GM21515 (cell line): ENCODE results near the gene TTC34.

Experiments
- ATAC-seq: cut with Tn5 transposase; IDR thresholded peaks from one replicate; pipeline ENCODE4 v1.9.1; 2021; ENCODE audit not compliant: unreplicated experiment

TTC34 gene

DNA sequence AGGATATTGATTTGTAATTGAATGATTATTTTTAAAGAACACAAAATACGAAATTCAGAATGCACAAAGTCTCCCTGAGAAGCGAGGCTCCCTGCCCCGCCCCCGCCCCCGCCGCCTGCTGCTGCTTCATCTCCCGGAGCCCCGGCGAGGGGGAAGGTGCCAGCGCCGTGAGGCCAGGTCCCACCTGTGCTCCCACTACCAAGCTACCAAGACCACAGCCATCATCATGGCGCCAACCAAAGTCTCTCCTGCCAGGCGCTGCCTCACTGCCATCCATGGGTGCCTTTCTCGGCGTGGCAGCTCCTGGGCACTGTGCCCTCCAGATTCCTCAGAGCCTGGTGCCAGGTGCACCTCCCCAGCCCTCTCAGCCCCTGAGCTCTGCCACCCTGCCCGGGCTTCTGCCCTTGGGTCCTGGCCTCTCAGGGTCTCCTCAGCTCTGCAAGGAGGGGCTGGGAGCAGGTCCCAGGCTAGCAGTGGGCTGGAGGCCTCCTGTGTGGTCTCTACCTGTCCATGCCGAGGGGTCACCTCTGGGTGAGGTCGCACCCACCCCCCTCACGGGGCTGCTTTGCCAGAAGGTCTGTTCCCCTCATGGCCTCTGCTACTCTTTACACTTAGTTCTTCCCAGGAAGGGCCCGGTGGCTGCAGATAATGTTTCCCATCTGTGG is 29.4 kb upstream of the TTC34 start:
- no peak for ATAC-seq

DNA sequence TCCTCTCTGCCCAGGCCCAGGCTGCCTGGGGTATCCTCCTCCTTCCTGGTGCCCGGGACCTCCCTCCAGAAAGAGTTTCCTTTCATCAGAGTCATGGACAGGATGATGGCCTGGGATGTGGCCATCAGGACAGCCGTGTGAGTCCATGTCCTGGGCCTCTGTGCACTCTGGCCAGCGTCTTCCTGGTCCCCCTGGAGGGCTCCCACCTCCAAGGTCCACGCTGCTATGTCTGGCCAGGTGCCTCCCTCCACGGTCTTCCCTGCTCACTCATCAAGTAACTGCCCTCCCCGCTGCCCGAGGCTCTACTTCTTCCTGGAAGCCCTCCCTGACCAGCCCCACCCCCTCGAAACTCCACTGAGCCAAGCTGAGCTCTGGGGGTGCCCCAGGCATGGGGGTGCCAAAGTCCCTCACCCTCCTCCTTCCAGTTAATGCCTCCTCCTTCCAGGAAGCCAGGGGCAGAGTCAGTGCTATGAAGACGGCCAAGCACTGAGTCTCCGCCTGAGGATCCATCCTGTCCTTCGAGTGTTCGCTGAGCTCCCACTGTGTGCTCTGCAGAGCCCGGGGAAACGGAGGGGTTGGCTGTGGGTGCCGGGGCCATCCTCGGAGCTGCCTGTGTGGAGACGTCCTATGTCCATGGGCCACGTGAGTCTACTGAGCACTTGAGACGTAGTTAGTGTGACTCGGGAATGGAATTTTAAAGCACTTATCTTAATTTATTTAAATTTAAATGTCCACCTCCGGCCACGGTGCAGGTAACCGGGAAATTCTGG is 28.5 kb upstream of the TTC34 start:
- no peak for ATAC-seq

DNA sequence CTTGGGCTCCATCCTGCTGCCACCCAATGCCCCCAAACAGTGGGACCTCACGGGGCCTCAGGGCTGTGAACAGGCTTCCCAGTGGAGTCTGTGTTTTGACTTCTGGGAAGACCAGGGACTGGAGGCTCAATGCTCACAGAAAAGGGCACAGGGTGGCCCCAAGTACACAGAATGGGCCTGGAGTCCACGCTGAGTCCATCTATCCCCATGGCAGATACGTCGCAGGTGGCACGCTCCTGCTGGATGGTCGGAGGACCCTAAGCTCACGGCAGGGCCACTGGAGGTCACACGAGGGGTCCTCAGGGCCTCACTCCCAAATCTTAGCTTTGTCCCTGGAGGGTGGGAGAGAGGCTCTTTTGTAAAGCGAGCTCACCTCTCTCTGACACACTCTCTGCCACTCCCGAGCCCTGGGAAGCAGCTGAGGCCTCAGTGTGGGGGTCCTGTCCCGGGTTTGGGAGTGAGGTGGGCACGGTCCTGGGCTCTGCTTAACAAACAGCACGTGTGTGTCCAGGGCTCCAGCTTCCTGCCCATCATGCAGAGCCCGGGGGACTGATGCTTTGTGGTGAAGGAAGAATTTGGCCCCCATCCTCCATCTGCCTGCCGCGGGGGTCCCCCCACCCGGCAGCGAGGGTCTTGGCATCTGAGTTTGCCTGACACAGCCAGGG is 27.2 kb upstream of the TTC34 start:
- ATAC-seq: no peak

DNA sequence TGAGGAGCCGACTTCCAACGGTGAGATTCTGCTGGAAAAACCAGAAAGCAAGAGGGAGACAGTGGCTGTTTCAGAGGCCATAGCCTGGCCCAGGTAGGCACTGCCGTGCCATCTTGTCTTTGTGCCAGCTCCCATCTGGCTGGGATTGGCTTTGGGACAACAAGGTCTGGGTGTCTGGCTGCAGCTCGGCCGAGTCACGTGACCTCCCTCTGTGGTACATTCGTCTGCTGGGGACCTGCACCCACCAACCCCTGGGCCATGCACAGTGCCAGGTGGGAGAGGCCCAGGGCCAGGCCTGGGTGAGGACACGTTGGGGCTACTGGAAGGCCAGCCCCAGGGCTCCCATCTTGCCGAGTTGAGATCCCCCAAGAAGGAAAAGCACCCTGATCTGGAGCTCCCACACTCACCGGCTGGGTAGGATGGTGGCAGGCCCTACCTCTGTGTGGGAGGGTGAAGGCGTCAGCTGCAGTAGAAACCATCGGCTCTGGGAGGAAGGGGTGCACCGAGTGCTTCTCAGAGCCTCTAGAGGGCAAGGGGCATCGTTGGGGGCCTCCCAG is 25.3 kb upstream of the TTC34 start:
- ATAC-seq: no peak

DNA sequence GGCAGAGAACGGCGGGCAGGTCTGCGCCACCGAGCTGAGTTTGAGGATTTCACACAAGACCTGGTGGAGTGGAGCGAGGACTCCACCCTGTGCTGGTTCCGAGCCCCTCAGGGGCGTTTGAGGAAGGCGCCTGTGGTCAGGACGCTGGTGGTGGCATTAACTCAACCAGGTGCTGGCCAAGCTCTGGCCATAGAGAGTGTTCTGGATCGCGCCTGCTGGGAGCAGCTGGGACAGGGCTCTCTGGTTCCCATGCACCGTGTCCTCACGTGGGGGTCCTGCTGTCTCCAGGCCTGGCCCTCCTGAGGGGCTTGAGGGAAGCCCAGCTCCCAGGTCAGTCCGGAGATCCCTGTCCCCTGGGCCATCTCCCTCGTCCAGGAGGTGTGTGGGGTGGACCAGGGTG is 24.8 kb upstream of the TTC34 start:
- no peak for ATAC-seq

DNA sequence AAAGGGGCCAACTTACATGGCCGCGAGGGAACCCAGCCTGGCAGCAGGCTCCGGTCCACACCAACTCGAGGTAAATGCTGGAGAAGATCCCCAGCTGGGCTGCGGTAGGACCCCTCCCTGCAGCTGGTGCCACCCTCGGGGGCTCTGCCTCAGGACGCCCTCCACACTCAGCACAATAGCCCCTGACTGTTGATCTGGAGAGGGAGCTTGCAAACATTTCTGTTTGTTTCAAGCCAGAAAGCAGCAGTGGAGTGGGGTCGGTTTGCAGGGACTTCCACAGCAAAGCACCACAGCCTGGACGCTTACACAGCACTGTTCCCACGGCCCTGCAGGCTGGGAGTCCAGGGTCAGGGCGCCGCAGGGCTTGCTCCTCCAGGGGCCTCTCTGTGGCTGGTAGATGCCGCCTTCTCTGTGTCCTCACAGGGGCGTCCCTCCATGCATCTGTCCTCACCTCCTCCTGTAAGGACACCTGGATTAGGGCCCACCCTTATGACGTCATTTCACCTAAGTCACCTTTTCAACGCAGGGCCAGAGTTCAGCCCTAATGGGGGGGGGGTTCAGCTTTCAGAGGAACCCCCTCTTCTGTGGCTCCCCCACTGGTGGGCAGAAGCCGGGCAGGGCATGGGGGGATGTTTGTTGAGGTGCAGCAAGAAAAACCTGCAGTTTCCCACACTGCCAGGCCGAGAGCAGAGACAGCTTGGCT is 24.1 kb upstream of the TTC34 start:
- no peak for ATAC-seq

DNA sequence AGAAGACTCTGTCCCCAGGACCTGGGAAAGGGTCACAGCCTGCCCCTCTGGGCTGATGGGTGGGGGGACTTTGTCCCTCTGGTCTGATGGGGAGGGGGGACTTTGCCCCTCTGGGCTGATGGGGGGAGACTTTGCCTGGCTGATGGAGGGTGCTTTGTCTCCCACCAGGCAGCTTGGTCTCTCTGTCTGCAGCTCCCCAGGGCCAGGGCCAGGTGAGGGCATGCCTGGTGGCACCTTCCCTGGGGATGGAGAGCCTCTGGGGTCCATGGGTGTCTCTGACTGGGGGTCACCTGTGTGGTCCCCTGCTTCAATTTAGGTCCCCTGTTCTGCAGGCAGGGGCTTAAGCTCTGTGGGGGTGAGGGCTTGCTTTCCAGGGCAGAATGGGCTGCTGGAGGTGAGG is 23.5 kb upstream of the TTC34 start:
- no peak for ATAC-seq

DNA sequence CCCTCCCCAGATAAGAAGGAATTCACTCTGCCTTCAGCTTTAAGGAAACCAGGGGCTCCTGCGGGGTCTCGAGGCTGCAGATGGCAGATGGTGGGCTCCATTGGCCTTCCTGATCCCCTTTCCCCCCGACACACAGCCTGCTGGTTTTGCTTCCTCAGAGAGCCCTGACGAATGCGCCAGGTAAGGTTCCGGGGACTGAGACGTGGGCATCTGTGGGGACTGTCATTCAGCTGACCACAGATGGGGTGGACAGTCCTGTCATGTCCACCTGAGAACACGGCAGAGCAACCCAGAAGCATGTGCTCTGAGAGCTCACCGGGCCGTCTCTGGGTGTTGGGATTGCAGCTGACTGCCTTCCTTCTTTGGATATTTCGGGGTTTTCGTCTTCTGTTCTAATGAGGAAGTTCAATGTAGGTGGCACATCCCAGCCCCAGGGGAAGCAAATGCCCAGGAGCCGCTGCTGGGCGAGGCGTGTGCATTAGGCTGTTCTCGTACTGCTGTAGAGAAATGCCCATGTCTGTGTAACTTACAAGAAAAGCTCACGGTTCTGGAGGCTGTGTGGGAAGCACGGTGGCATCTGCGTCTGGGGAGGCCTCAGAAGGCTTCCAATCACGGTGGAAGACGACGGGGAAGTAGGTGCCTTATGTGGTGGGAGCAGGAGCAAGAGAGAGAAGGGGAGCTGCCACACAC is 22.6 kb upstream of the TTC34 start:
- no peak for ATAC-seq

DNA sequence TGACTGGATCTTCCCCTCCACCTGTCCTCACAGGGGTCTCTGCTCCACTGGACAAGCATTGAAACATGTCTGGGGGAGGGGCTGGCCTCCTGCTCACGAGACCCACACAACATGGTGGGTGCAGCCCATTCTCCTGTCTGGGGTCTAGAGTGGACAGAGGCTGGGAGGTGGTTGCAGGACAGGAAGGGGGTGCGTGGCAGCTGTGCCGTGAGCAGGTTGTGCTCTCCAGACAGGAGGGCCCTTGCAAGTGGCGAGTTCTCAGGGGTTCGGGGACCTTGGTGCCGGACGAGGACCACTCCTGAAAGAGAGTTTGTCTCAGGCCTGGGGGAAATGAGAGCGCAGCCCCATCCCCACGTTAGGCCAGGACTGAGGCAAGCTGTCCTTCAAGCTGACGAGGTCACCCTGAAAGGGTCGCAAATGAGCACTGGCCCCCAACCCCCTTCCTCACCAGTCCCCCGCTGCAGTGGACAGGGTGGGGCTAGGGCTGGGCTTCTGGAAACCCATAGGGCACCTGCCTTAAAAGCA is 21.2 kb upstream of the TTC34 start:
- no peak for ATAC-seq

DNA sequence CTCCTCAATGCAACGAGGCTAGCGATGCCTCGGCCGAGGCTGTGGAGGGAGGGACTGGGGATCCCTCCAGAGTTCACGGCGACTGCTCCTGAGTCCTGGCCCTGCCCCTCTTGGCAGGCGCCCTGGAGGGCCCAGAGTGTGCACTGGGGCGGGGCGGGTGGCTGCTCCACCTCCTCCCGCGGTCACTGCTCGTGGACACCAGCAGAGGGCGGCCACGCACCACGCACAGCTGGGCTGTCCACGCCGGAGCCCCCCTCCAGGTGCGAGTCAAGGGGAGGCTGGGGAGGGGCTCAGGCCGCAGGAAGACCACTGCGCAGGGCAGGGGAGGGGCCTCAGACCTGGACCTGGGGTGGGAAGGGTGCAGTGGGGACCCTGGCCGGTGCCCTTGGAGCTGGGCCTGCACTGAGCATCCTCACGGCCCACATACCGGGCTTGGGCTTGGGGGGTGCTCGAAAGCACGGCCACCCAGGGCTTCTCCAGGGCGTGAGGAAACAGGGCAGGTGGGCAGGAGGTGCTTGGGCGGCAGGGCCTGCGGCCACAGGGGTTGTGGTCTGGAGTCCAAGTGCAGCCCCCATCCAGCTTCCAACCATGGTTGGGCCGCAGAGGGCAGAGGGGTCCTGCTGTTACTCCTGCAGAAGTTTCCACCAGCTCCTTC is 20.6 kb upstream of the TTC34 start:
- no peak for ATAC-seq

DNA sequence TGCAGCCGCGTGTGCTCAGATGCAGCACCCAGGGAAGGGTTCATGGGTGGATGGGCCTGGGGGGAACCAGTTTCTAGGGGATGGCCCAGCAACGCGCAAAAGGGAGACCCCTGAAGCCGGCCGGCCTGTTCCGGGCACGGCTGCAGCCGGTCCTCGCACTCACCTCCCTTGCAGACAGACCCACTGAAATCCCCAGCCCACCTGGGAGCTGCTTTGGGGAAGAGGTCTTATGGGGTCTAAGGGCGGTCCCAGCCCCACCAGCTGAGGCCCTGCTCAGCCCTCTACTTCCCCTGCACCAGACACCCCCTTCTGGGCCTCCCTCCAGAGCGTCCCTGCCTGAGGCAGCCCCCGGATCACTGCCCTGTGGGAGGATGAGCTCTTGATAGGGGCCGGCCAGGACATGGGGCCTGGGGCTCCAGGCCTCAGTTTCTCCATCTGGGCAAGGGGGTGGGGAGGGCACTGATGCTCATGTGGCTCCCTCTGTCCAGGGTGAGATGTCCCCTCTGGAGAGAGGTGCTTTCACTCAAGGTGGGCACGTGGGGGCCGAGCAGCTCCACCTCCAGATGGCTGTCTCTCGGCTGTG is 20.0 kb upstream of the TTC34 start:
- ATAC-seq: no peak

DNA sequence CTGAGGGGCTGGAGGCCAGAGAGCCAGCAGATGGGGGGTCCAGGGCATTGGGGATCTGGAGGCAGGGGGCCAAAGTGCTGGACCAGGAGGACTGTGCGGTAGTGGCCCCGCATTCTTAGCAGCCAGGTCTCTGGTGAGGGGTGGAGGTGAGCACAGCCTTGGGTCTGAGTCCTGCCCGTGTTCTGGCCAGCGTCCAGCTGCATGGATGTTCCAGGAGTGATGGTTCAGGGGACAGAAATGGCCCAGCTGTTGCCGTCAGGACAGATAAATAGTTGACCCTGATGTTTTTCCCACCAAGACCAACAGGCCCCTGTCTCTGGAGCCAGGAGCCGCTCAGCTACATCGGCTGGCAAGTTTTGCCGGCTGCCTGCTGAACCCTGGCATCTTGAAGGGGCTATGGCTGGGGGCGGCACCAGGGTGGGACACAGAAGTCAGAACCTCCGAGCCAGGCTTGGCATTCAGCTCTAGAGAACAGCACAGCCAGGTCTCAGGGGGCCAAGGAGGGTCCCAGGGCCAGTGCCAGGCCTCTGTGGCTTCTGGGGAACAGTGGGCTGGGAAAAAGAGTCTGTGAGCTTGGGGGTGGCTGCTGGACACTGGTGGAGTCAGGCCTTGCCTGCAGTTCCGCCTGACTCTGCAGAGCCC is 19.4 kb upstream of the TTC34 start:
- ATAC-seq: no peak

DNA sequence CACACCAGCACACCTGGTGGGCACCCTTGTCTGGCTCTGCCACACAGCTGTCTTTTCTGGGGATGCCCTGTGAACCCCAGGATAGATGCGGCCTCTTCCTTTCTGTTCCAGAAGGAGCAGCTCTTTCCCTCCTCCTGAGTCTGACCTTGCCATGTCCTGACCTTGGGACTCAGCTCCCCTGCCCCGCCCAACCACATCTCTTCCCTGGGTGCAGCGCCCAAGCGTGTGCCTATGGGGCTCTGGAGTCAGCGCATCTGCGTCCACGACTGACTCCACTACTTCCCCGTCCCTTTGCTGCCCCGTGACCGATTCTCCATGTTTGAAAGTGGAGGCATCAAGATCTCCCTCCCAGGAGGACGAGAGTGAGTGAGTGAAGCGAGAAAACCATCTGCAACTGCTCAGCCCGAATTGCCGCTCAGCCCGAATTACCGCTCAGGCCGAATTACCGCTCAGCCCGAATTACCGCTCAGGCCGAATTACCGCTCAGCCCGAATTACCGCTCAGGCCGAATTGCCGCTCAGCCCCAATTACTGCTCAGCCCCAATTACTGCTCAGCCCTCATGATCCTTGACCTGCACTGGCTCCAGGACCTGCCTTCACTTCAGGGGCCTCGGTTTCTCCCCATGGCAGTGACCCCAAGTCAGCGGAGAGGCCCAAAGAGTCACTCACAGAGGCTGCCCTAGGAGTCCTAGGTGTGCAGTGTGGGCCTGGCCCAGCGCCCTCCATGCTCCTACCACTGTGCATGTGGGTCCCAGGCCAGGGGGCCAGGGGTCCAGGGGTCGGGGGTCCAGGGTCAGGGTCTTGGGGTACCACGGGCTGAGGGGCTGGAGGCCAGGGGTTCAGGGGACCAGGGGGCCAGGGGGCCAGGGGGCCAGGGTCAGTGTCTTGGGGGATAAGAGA is 18.6 kb upstream of the TTC34 start:
- no peak for ATAC-seq

DNA sequence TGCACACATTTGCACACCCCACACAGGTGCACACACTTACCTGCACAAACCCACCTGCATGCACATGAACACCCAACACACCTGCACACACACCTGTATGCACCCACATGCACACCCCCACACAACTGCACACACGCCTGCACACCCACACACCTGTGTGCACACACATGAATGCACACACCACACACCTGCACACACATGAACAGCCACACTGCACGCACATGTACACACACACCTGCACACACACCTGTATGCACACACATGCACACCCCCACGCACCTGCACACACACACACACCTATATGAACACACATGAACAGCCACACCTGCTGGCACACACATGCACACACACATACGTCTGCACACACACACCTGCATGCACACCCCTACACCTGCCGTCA is 17.9 kb upstream of the TTC34 start:
- ATAC-seq: no peak

DNA sequence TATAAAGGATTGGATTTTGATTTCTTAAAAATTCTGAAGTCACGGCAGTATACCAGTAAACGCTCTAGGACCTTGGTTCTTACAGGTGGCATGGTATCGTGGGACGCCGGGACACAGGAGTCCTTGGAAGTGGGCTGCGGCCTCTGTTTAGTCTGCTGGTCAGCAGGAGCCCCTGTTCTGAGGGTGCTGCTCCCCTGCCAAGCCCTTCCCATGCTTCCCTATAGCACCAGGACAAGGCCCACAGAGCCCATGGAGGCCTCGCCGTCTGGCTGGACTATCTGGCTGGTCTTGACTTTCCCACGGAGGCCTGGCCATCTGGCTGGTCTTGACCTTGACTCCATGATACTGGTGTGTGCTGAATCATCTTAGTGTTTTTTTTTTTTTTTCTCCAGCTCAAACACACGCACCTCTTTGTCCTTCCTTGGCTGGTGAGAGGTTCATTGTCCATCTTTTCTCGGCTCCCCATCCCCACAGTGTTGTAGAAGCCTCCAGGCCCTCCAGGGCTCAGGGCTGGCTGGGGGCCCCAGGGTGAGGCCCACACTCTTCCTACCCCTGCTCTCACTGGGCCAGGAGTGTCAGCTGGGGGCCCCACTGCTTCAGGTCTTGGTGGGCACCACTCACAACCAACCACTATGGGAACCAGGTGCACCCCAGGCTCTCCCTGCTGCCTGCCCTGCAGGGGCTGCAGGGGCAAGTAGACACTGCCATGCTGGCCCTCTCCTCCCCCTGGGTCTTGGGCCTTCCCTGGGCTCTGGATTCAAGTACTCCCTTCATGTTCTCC is 16.5 kb upstream of the TTC34 start:
- no peak for ATAC-seq

DNA sequence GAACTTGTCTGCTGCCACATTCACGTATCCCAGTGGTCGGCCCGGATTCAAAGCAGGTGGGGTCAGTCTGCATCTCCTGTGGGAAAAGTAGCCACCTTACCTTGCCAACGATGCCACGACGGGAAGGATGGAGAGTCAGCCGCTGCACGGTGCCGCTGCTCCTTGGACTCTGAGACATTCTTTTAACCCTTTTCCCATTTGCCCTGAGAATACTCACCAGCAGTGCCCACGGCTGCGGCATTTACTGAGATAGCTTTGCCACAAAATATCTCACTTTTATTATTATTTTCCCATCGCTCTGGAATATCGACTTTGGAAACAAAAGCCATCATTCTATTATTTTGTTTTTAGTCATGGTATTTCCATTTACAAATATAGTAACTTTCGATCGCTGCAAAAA is 15.3 kb upstream of the TTC34 start:
- no peak for ATAC-seq

DNA sequence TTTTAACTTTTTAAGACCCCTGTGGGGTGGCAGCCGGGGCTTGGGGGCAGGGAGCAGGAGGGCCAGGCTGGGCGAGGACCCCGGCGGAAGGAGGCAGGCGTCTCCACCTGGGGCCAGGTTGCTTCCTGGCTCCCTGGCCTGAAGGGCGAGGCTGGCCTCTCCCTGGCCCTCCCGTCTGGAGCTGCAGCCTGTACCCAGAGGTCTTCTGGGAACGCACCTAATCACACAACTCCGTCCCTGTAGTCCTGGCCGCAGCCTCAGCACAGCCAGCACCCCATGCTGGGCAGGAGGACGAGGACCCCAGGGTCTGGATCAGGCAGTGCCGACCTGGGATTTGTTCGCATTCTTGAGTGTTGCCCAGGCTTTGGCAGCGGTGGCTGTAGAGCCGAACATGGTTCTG is 14.1 kb upstream of the TTC34 start:
- no peak for ATAC-seq
